Measurements from ENCODE around the gene PHYH.

DNA sequence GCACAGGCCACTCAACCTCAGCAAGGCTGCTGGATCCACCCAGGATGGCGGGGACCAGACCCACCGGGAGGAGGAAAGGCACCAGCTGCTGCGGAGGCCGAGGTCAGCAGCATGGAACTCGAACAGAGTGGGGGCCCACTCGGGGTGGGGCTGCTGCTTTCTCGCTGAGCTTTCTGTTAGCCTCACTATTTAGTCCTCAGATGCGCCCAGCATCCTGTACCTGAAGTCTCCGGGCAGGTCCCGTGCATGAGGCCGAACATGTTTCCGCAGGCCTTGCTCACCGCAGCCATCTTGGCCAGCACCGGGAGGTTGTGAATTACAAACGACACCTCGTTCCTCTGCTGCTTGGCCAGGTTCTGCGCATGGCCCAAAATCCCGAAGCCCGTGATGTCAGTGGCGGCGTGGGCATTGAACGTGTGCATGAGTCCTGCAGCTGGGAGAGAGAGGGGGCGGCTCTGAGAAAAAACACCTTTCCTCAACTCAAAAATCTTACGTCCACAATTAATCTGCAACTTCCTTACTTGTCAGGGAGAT is 22.8 kb upstream of the PHYH start:
- TF ChIP-seq, protein P1, sequence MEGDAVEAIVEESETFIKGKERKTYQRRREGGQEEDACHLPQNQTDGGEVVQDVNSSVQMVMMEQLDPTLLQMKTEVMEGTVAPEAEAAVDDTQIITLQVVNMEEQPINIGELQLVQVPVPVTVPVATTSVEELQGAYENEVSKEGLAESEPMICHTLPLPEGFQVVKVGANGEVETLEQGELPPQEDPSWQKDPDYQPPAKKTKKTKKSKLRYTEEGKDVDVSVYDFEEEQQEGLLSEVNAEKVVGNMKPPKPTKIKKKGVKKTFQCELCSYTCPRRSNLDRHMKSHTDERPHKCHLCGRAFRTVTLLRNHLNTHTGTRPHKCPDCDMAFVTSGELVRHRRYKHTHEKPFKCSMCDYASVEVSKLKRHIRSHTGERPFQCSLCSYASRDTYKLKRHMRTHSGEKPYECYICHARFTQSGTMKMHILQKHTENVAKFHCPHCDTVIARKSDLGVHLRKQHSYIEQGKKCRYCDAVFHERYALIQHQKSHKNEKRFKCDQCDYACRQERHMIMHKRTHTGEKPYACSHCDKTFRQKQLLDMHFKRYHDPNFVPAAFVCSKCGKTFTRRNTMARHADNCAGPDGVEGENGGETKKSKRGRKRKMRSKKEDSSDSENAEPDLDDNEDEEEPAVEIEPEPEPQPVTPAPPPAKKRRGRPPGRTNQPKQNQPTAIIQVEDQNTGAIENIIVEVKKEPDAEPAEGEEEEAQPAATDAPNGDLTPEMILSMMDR (IDR thresholded peaks at IDR 0.05) = no peak
- TF ChIP-seq POLR2A (IDR thresholded peaks at IDR 0.05) = no peak

Data from esophagus squamous epithelium (tissue), 4 donors.